Neural progenitor cell (in vitro differentiated cells): ENCODE data around the gene VSIG10. TPM values are rescaled to one million over a fixed set of nuclear protein-coding genes. Genes with fewer than 3 reads are reported as not detected.

Experiments used
- DNase-seq: peaks from one replicate; pipeline ENCODE4 v3.0.0-alpha.2; 2016; ENCODE audit warnings: low spot score
- H2AFZ ChIP-seq: fragments of 200-600 bp; sonication (generic); replicated peaks from 2 replicates; pipeline ENCODE4 v1.6.1; 2016; ENCODE audit warnings: antibody characterized with exemption
- H3F3A ChIP-seq: fragments of 200-600 bp; sonication (generic); 2 replicates; pipeline ENCODE4 v1.6.1; 2016; ENCODE audit warnings: antibody characterized with exemption, low read depth
- H3K27ac ChIP-seq: fragments of 200-600 bp; sonication (generic); 2 replicates; pipeline ENCODE4 v1.5.1; 2016; ENCODE audit warnings: mild to moderate bottlenecking
- H3K27me3 ChIP-seq: fragments of 200-600 bp; sonication (generic); 2 replicates; pipeline ENCODE4 v1.6.1; 2016; ENCODE audit warnings: mild to moderate bottlenecking, moderate library complexity
- H3K36me3 ChIP-seq: fragments of 200-600 bp; sonication (generic); 2 replicates; pipeline ENCODE4 v1.5.1; 2016
- H3K4me1 ChIP-seq: fragments of 200-600 bp; sonication (generic); 2 replicates; pipeline ENCODE4 v1.6.1; 2016; ENCODE audit warnings: mixed run types
- H3K4me2 ChIP-seq: fragments of 200-600 bp; sonication (generic); 2 replicates; pipeline ENCODE4 v1.6.1; 2016
- H3K4me3 ChIP-seq: fragments of 200-600 bp; sonication (generic); 2 replicates; pipeline ENCODE4 v1.5.1; 2016
- H3K79me2 ChIP-seq: fragments of 200-600 bp; sonication (generic); 2 replicates; pipeline ENCODE4 v1.6.1; 2016; ENCODE audit warnings: low read depth
- H3K9ac ChIP-seq: fragments of 200-600 bp; sonication (generic); 2 replicates; pipeline ENCODE4 v1.6.1; 2016
- H3K9me3 ChIP-seq: fragments of 200-600 bp; sonication (generic); 2 replicates; pipeline ENCODE4 v1.5.1; 2016; ENCODE audit warnings: low read depth
- H4K20me1 ChIP-seq: fragments of 200-600 bp; sonication (generic); 2 replicates; pipeline ENCODE4 v1.6.1; 2016; ENCODE audit warnings: low read depth
- H3K27ac Mint-ChIP-seq: 3 replicates; pipeline ENCODE4 v1.8.0; 2021; ENCODE audit warnings: mixed read lengths
- H3K27me3 Mint-ChIP-seq: 2 replicates; pipeline ENCODE4 v1.8.0; 2022; ENCODE audit warnings: low read depth, mild to moderate bottlenecking, inconsistent platforms, moderate library complexity, mixed read lengths; ENCODE audit not compliant: insufficient read depth
- H3K36me3 Mint-ChIP-seq: 3 replicates; pipeline ENCODE4 v1.8.0; 2021; ENCODE audit warnings: mixed read lengths
- H3K4me1 Mint-ChIP-seq: 3 replicates; pipeline ENCODE4 v1.8.0; 2021; ENCODE audit warnings: mixed read lengths
- H3K4me3 Mint-ChIP-seq: 3 replicates; pipeline ENCODE4 v1.8.0; 2021; ENCODE audit warnings: mild to moderate bottlenecking, moderate library complexity, mixed read lengths
- H3K9me3 Mint-ChIP-seq: 3 replicates; pipeline ENCODE4 v1.8.0; 2020; ENCODE audit warnings: mixed read lengths
- CTCF ChIP-seq: fragments of 200-600 bp; sonication (generic); IDR thresholded peaks from 2 replicates; pipeline ENCODE4 v1.5.1; 2017; ENCODE audit warnings: antibody characterized with exemption, mild to moderate bottlenecking
- EZH2 ChIP-seq: fragments of 200-600 bp; sonication (generic); IDR thresholded peaks from 2 replicates; pipeline ENCODE4 v1.6.1; 2017; ENCODE audit warnings: antibody characterized with exemption, mild to moderate bottlenecking, moderate library complexity
- EZH2phosphoT487 ChIP-seq: fragments of 200-600 bp; sonication (generic); IDR thresholded peaks from 2 replicates; pipeline ENCODE4 v1.6.1; 2017; ENCODE audit warnings: antibody characterized with exemption
- total RNA-seq: library from RNA; depleted of rRNA; stranded (reverse); fragments of >200 nt; gene quantifications from 2 replicates; pipeline ENCODE4 v1.2.3, GENCODE V29; 2015; ENCODE audit warnings: low replicate concordance

The VSIG10 gene
- total RNA-seq, 1 donor from 2014 or later = 22.6 TPM

GRCh38 chr12:118033902-118034301 is 69.9 kb downstream of the VSIG10 start:
- no peaks in the 10 kb centered on the region for H3K27me3 Mint-ChIP-seq
- peaks cover 24% of the 10 kb centered on the region for H3K36me3 Mint-ChIP-seq
- Histone ChIP-seq H3K9me3 (no peaks in the 10 kb centered on the region), H3K36me3 (peaks cover 5% of the 10 kb centered on the region), H3K4me2 (no peak overlapping the region), H2AFZ (no peak overlapping the region), H4K20me1 (peaks cover 2% of the 10 kb centered on the region), H3K4me1 (no peaks in the 10 kb centered on the region), H3K27me3 (no peaks in the 10 kb centered on the region), H3K27ac (no peak overlapping the region), H3F3A (peaks cover 14% of the 10 kb centered on the region), H3K4me3 (no peak overlapping the region), H3K79me2 (no peaks in the 10 kb centered on the region), H3K9ac (no peak overlapping the region)
- DNase-seq = no peak
- H3K4me1 Mint-ChIP-seq = no peaks in the 10 kb centered on the region
- H3K4me3 Mint-ChIP-seq = no peak overlapping the region
- no peaks in the 10 kb centered on the region for H3K9me3 Mint-ChIP-seq
- TF ChIP-seq CTCF = no peak
- no peak for TF ChIP-seq EZH2phosphoT487
- no peak for TF ChIP-seq EZH2
- no peak overlapping the region for H3K27ac Mint-ChIP-seq

- TF ChIP-seq CTCF = no peak
- no peak for TF ChIP-seq EZH2
- no peak for TF ChIP-seq EZH2phosphoT487
- Mint-ChIP-seq H3K27me3 (no peaks in the 10 kb centered on the region), H3K36me3 (peaks cover 28% of the 10 kb centered on the region), H3K27ac (no peak overlapping the region), H3K4me1 (no peaks in the 10 kb centered on the region), H3K9me3 (no peaks in the 10 kb centered on the region), H3K4me3 (no peak overlapping the region)
- DNase-seq = no peak
- Histone ChIP-seq H3K27ac (no peak overlapping the region), H3K79me2 (no peaks in the 10 kb centered on the region), H3K4me3 (no peak overlapping the region), H3K9ac (no peak overlapping the region), H3K36me3 (peaks cover 5% of the 10 kb centered on the region), H2AFZ (no peak overlapping the region), H3K4me2 (no peak overlapping the region), H3F3A (peaks cover 14% of the 10 kb centered on the region), H3K4me1 (no peaks in the 10 kb centered on the region), H3K9me3 (no peaks in the 10 kb centered on the region), H4K20me1 (no peaks in the 10 kb centered on the region), H3K27me3 (no peaks in the 10 kb centered on the region)
These were observed 70.5 kb downstream of the VSIG10 start for GRCh38 chr12:118033323-118033722.

- peaks cover 5% of the 10 kb centered on the region for H3K36me3 ChIP-seq
- TF ChIP-seq EZH2 (no peak), EZH2phosphoT487 (no peak), CTCF (no peak)
These were observed 71.6 kb downstream of the VSIG10 start for GRCh38 chr12:118032188-118032587.

More at GRCh38 chr12:118032188-118032587, 71.6 kb downstream of the VSIG10 start:
- Mint-ChIP-seq H3K4me3 (no peak overlapping the region), H3K27me3 (no peaks in the 10 kb centered on the region), H3K27ac (no peak overlapping the region), H3K4me1 (no peaks in the 10 kb centered on the region), H3K9me3 (no peaks in the 10 kb centered on the region), H3K36me3 (peaks cover 30% of the 10 kb centered on the region)
- Histone ChIP-seq H3K4me3 (no peak overlapping the region), H3K79me2 (no peaks in the 10 kb centered on the region), H3K9ac (no peak overlapping the region), H3K4me1 (no peaks in the 10 kb centered on the region), H2AFZ (no peak overlapping the region), H3K27me3 (no peaks in the 10 kb centered on the region), H3K4me2 (no peak overlapping the region), H4K20me1 (no peaks in the 10 kb centered on the region), H3F3A (peaks cover 14% of the 10 kb centered on the region), H3K27ac (no peak overlapping the region), H3K9me3 (no peaks in the 10 kb centered on the region)
- no peak for DNase-seq
